ENCODE data around the gene ENKUR.

DNA sequence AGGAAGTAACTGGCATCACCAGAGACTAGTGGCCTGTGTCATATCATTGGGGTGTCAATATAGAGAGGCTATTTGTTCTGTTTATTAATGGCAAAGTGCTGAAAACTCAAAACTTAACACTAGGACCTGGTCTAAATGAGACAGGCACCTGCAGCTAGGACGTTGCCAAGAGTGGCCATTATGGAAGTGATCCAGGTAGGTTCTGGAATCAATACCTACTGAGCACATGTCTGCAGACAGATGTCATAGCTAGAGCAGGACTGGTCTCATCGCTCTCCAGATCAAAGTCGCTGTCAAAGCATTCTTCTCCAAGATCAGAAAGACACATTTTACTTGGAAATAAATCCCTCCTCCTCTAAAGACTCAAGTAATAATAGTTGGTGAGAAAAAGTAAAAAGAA is 40.8 kb upstream of the ENKUR start:
- TF ChIP-seq, protein P1, sequence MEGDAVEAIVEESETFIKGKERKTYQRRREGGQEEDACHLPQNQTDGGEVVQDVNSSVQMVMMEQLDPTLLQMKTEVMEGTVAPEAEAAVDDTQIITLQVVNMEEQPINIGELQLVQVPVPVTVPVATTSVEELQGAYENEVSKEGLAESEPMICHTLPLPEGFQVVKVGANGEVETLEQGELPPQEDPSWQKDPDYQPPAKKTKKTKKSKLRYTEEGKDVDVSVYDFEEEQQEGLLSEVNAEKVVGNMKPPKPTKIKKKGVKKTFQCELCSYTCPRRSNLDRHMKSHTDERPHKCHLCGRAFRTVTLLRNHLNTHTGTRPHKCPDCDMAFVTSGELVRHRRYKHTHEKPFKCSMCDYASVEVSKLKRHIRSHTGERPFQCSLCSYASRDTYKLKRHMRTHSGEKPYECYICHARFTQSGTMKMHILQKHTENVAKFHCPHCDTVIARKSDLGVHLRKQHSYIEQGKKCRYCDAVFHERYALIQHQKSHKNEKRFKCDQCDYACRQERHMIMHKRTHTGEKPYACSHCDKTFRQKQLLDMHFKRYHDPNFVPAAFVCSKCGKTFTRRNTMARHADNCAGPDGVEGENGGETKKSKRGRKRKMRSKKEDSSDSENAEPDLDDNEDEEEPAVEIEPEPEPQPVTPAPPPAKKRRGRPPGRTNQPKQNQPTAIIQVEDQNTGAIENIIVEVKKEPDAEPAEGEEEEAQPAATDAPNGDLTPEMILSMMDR (IDR thresholded peaks at IDR 0.05), result no peak
- TF ChIP-seq POLR2A (IDR thresholded peaks at IDR 0.05), result no peak

Data from lower leg skin (tissue), 3 donors.